ENCODE results near the gene CACNA1B.

The CACNA1B gene

GRCh38 chr9:137953683-137954438 lies 76.3 kb downstream of the CACNA1B start:
- no peak for TF ChIP-seq Cebpa-rat (IDR thresholded peaks at IDR 0.05)
- Histone ChIP-seq H3K9ac (no peak overlapping the region), H3K4me1 (no peaks in the 10 kb centered on the region), H3K4me2 (no peak overlapping the region), H3K36me3 (no peaks in the 10 kb centered on the region), H3K4me3 (no peak overlapping the region), H3K27me3 (no peaks in the 10 kb centered on the region), H4K20me1 (0 out of 22 replicates have a peak, but pooled peaks cover 0 to 5% (median 0%) of the 10 kb centered on the region in 11 experiments), H3K27ac (no peak overlapping the region), H3K9me3 (replicated peaks in 1 of 11) (peaks cover under 1 to 8% (median 6%) of the 10 kb centered on the region in 11 experiments; a peak in 18 of 22 replicates)

DNA sequence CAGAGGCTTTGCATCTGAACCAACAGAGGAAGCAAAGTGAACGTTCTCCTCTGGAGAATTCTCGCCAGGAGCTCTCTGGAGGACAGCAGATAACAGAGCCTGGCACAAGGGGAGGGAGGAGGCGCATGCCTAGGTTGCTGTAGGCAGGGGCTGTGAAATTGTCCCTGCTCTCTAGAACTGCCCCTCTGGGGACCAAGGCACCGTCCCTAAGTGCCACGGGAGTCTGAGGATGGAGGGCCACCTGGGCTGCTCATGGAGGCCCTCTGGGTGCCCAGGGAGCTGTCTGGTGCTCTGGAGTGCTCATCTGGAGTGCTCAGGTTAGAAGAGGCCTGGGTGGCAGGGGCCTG lies 77.6 kb downstream of the CACNA1B start:
- Histone ChIP-seq H4K20me1 (0 out of 22 replicates have a peak, but pooled peaks cover 0 to 5% (median 0%) of the 10 kb centered on the region in 11 experiments), H3K27ac (no peak overlapping the region), H3K4me2 (no peak overlapping the region), H3K9me3 (replicated peaks in 1 of 11) (no peaks in the 10 kb centered on the region), H3K36me3 (no peaks in the 10 kb centered on the region), H3K4me1 (no peaks in the 10 kb centered on the region), H3K9ac (no peak overlapping the region), H3K27me3 (no peaks in the 10 kb centered on the region), H3K4me3 (no peak overlapping the region)
- TF ChIP-seq Cebpa-rat (IDR thresholded peaks at IDR 0.05), result no peak

- H3K27ac ChIP-seq, result no peak overlapping the region
- H3K4me2 ChIP-seq, result no peak overlapping the region
- no peaks in the 10 kb centered on the region for H3K36me3 ChIP-seq
- H3K27me3 ChIP-seq, result no peaks in the 10 kb centered on the region
- no peaks in the 10 kb centered on the region for H3K9me3 ChIP-seq (replicated peaks in 1 of 11)
- H3K9ac ChIP-seq, result no peak overlapping the region
- TF ChIP-seq Cebpa-rat (IDR thresholded peaks at IDR 0.05), result no peak
- H3K4me1 ChIP-seq, result no peaks in the 10 kb centered on the region
- 0 out of 22 replicates have a peak, but pooled peaks cover 0 to 5% (median 0%) of the 10 kb centered on the region in 11 experiments for H4K20me1 ChIP-seq
- H3K4me3 ChIP-seq, result no peak overlapping the region
Measured at GRCh38 chr9:137955586-137955985, 78.0 kb downstream of the CACNA1B start.

- H3K4me1 ChIP-seq, result no peaks in the 10 kb centered on the region
- no peak overlapping the region for H3K4me2 ChIP-seq
- no peak overlapping the region for H3K4me3 ChIP-seq
- H3K27me3 ChIP-seq, result no peaks in the 10 kb centered on the region
- no peak overlapping the region for H3K27ac ChIP-seq
- H4K20me1 ChIP-seq, result 0 out of 22 replicates have a peak, but pooled peaks cover 0 to 5% (median 0%) of the 10 kb centered on the region in 11 experiments
- no peak overlapping the region for H3K9ac ChIP-seq
- TF ChIP-seq Cebpa-rat (IDR thresholded peaks at IDR 0.05), result no peak
- H3K36me3 ChIP-seq, result no peaks in the 10 kb centered on the region
- H3K9me3 ChIP-seq (replicated peaks in 1 of 11), result no peaks in the 10 kb centered on the region
Measured at GRCh38 chr9:137956039-137956438, 78.5 kb downstream of the CACNA1B start.

GRCh38 chr9:137956688-137957385 lies 79.3 kb downstream of the CACNA1B start:
- H3K27me3 ChIP-seq, result no peaks in the 10 kb centered on the region
- H3K9ac ChIP-seq, result no peak overlapping the region
- no peaks in the 10 kb centered on the region for H3K4me1 ChIP-seq
- H3K4me3 ChIP-seq, result no peak overlapping the region
- TF ChIP-seq Cebpa-rat (IDR thresholded peaks at IDR 0.05), result no peak
- H4K20me1 ChIP-seq, result 0 out of 22 replicates have a peak, but pooled peaks cover 0 to 5% (median 0%) of the 10 kb centered on the region in 11 experiments
- H3K9me3 ChIP-seq (replicated peaks in 1 of 11), result no peaks in the 10 kb centered on the region
- no peak overlapping the region for H3K27ac ChIP-seq
- H3K36me3 ChIP-seq, result no peaks in the 10 kb centered on the region
- no peak overlapping the region for H3K4me2 ChIP-seq

DNA sequence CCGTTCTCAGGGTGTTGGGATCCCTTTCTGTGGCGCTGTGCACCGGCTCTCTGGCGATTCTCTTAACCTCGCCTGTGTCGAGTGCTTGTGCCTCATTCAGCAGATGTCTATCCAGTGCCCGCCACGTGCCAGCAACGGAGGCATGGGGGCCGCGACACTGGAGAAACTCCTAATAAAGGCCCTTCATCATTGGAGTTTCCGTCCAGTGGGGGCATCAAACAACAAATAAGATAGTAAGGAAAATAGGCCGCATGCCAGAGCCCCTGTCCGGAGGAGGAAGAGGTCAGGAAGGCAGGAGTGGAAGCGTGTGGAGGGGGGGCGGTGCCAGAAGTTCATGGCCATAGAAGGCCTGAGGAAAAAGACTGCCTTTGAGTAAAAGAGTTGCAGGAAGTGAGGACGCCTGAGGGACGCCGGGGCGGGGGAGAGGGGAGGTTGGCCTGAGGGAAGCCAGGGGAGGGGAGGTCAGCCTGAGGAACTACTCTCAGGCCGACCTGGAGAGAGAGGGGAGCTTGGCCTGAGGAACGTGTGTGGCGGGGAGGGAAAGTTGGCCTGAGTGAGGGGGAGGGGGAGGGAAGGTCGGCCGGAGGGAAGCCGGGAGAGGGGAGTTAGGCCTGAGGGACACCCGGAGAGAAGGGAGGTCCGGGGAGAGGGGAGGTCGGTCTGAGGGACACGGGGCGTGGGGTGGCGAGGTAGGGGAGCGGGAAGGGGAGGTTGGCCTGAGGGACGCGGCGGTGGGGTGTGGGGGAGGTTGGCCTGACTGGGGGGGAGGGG lies 82.2 kb downstream of the CACNA1B start:
- no peaks in the 10 kb centered on the region for H3K27me3 ChIP-seq
- H3K9me3 ChIP-seq (replicated peaks in 1 of 11), result no peaks in the 10 kb centered on the region
- no peak overlapping the region for H3K27ac ChIP-seq
- H3K4me3 ChIP-seq, result no peak overlapping the region
- no peak for TF ChIP-seq Cebpa-rat (IDR thresholded peaks at IDR 0.05)
- no peaks in the 10 kb centered on the region for H3K4me1 ChIP-seq
- H4K20me1 ChIP-seq, result 0 out of 22 replicates have a peak, but pooled peaks cover 0 to 5% (median 0%) of the 10 kb centered on the region in 11 experiments
- H3K36me3 ChIP-seq, result no peaks in the 10 kb centered on the region
- no peak overlapping the region for H3K9ac ChIP-seq
- no peak overlapping the region for H3K4me2 ChIP-seq

DNA sequence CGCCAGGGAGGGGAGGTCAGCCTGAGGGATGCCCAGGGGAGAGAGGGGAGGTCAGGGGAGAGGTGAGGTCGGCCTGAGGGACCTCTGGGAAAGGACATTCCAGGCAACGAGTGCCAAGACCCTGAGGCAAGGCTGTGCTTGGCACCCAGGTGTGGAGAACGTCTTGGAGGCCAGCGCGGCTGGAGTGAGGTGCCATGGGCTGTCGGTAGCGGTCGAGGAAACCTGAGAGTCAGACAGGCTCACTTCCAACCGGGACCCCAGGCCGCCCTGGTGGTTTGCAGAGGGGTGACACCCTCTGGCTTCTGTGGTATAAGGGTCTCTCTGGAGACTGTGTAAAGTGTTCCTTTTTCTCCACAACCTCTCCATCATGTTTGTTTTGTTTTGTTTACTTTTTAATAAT lies 82.9 kb downstream of the CACNA1B start:
- H3K9ac ChIP-seq, result no peak overlapping the region
- H3K36me3 ChIP-seq, result no peaks in the 10 kb centered on the region
- no peaks in the 10 kb centered on the region for H3K4me1 ChIP-seq
- 0 out of 22 replicates have a peak, but pooled peaks cover 0 to 5% (median 0%) of the 10 kb centered on the region in 11 experiments for H4K20me1 ChIP-seq
- H3K27ac ChIP-seq, result no peak overlapping the region
- no peak overlapping the region for H3K4me3 ChIP-seq
- no peak for TF ChIP-seq Cebpa-rat (IDR thresholded peaks at IDR 0.05)
- H3K4me2 ChIP-seq, result no peak overlapping the region
- H3K9me3 ChIP-seq (replicated peaks in 1 of 11), result no peaks in the 10 kb centered on the region
- no peaks in the 10 kb centered on the region for H3K27me3 ChIP-seq

- TF ChIP-seq Cebpa-rat (IDR thresholded peaks at IDR 0.05), result no peak
- H3K4me2 ChIP-seq, result no peak overlapping the region
- H3K27me3 ChIP-seq, result no peaks in the 10 kb centered on the region
- H3K36me3 ChIP-seq, result no peaks in the 10 kb centered on the region
- no peaks in the 10 kb centered on the region; a peak in 1 of 22 replicates for H4K20me1 ChIP-seq
- H3K9ac ChIP-seq, result no peak overlapping the region
- no peak overlapping the region for H3K4me3 ChIP-seq
- no peak overlapping the region for H3K27ac ChIP-seq
- no peaks in the 10 kb centered on the region for H3K4me1 ChIP-seq
- no peaks in the 10 kb centered on the region for H3K9me3 ChIP-seq (replicated peaks in 1 of 11)
Measured at GRCh38 chr9:137963525-137963924, 85.9 kb downstream of the CACNA1B start.

DNA sequence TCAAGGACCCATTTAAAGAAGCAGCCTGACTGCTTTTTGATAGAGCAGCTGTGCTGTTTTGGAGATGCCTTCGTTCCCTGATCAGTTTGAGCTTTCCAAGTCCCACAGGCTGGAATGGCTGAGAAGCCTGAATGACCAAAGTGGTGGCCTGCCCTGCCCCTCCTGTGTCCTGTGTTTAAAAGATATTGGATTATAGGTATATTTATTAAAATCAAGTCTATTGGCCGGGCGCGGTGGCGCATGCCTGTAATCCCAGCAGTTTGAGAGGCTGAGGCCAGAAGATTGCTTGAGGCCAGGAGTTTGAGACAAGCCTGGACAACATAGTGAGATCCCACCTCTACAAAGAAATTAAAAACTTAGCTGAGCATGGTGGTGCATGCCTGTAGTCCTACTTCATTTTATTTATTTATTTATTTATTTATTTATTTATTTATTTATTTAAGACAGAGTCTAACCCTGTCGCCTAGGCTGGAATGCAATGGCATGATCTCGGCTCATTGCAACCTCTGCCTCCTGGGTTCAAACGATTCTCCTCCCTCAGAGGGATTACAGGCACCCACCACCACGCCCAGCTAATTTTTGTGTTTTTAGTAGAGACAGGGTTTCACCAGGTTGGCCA lies 87.7 kb downstream of the CACNA1B start:
- H3K9ac ChIP-seq, result no peak overlapping the region
- H3K4me2 ChIP-seq, result no peak overlapping the region
- no peaks in the 10 kb centered on the region; a peak in 1 of 22 replicates for H4K20me1 ChIP-seq
- H3K27ac ChIP-seq, result no peak overlapping the region
- no peaks in the 10 kb centered on the region for H3K27me3 ChIP-seq
- TF ChIP-seq Cebpa-rat (IDR thresholded peaks at IDR 0.05), result no peak
- H3K4me1 ChIP-seq, result no peaks in the 10 kb centered on the region
- H3K36me3 ChIP-seq, result no peaks in the 10 kb centered on the region
- H3K9me3 ChIP-seq (replicated peaks in 1 of 11), result no peaks in the 10 kb centered on the region
- H3K4me3 ChIP-seq, result no peak overlapping the region

Data from BLaER1 treated with 17β-estradiol and CSF1 and Interleukin-3, amounts not matched to agents 10 nM and 100 nM (cell line).